Muscle layer of duodenum (tissue), 2 donors: ENCODE data around the gene NBAS.
"Not testable (repeated sequence)": the region's sequence is repeated elsewhere in the genome, so short reads cannot be mapped to it uniquely, and the experiment has no call there.

ENCODE experiments used
- H3K27ac ChIP-seq: one replicate; pipeline ENCODE4 v1.7.0; 2013; ENCODE audit warnings: mild to moderate bottlenecking, low read length
- H3K27me3 ChIP-seq: one replicate; pipeline ENCODE4 v1.7.0; 2013; ENCODE audit warnings: low read depth, mild to moderate bottlenecking, control low read depth, low read length
- H3K36me3 ChIP-seq, 2 donors: one replicate each; pipeline ENCODE4 v1.7.0; 2013; ENCODE audit warnings: low read length in 2 of 2, control low read depth in 1 of 2, mild to moderate bottlenecking in 1 of 2; ENCODE audit not compliant: insufficient read depth in 2 of 2, control insufficient read depth in 1 of 2
- H3K4me1 ChIP-seq, 2 donors: one replicate each; pipeline ENCODE4 v1.7.0; 2013; ENCODE audit warnings: low read length in 2 of 2, mild to moderate bottlenecking in 2 of 2, control low read depth in 1 of 2, moderate library complexity in 1 of 2; ENCODE audit not compliant: insufficient read depth in 2 of 2, control insufficient read depth in 1 of 2
- H3K4me3 ChIP-seq, 2 donors: one replicate each; pipeline ENCODE4 v1.7.0; 2013; ENCODE audit warnings: low read length in 2 of 2, low read depth in 1 of 2, mild to moderate bottlenecking in 1 of 2
- H3K9me3 ChIP-seq, 2 donors: one replicate each; pipeline ENCODE4 v1.7.0; 2013; ENCODE audit warnings: low read length in 2 of 2, control low read depth in 1 of 2, mild to moderate bottlenecking in 1 of 2; ENCODE audit not compliant: control insufficient read depth in 1 of 2
- donor health status: healthy.

NBAS gene

DNA sequence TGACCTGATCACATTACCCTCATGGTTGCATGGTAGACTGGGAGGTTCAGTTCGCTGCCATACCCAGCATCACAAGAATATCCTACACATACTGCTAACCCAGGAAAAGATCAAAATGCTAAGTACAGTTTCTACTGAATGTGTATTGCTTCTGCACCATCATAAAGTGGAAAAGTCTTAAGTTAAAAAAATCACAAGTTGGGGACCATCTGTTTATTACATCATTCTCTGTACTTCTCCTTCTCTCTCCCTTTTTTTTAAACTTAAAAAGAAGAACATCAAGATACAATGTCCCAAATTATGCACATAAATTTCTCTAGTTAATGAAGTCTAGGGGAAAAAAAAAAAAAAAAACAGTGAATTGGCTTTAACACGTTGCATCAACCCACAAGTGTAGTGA is 43.3 kb downstream of the NBAS start:
- Histone ChIP-seq H3K4me3 (no peak overlapping the region), H3K27ac (no peak overlapping the region), H3K9me3 (no peaks in the 10 kb centered on the region), H3K36me3 (peaks cover 0 to 24% of the 10 kb centered on the region in 2 donors), H3K4me1 (no peaks in the 10 kb centered on the region), H3K27me3 (no peaks in the 10 kb centered on the region)

- Histone ChIP-seq H3K9me3 (no peaks in the 10 kb centered on the region), H3K4me1 (no peaks in the 10 kb centered on the region), H3K27me3 (no peaks in the 10 kb centered on the region), H3K36me3 (peaks cover 12 to 64% of the 10 kb centered on the region in 2 donors), H3K4me3 (no peak overlapping the region), H3K27ac (no peak overlapping the region)
These were observed 49.4 kb downstream of the NBAS start for GRCh38 chr2:15511686-15512085.

DNA sequence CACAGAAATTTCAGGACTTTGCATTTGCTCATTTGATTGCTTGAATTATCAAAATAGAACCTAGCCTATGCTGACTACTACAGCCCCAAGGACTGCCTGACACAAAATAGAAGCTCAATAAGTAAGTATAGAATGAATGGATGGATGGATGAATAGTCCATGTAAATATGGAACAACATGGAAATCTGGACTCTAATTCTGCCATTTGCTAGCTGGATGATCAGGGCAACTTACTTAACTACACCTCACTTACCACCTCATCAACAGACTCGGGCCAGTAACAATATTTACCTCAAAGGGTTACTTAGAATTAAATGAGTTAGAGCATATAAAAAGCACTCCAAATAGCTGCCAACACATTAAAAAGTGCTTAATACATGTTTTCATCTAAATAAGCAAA is 50.6 kb downstream of the NBAS start:
- H3K4me1 ChIP-seq, result no peaks in the 10 kb centered on the region
- peaks cover 12 to 62% of the 10 kb centered on the region in 2 donors for H3K36me3 ChIP-seq
- H3K27me3 ChIP-seq, result no peaks in the 10 kb centered on the region
- H3K4me3 ChIP-seq, result no peak overlapping the region
- no peak overlapping the region for H3K27ac ChIP-seq
- H3K9me3 ChIP-seq, result no peaks in the 10 kb centered on the region

DNA sequence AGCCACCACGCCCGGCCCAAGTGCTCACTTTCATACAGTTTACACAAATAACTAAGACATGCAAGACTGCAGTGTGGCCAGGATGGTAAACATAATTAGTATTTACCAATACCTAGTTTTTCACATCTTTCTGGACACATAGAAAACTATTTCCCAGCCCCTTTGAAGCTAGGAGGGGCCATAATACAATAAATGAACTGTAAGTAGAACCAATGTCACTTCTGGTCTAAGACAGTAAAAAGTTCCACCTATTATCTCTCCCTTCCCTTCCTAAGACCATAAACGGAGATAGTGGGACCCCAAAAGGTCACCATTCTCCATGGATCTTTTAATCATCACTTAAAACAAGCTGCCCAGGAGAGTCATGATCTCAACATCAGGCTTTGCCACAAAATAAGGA is 51.0 kb downstream of the NBAS start:
- H3K27ac ChIP-seq, result no peak overlapping the region
- no peak overlapping the region for H3K4me3 ChIP-seq
- H3K4me1 ChIP-seq, result no peaks in the 10 kb centered on the region
- peaks cover 12 to 58% of the 10 kb centered on the region in 2 donors for H3K36me3 ChIP-seq
- no peaks in the 10 kb centered on the region for H3K27me3 ChIP-seq
- H3K9me3 ChIP-seq, result no peaks in the 10 kb centered on the region

GRCh38 chr2:15507697-15508096 is 53.4 kb downstream of the NBAS start:
- Histone ChIP-seq H3K4me3 (no peak overlapping the region), H3K36me3 (peaks cover 22 to 46% of the 10 kb centered on the region in 2 donors), H3K4me1 (no peaks in the 10 kb centered on the region), H3K27ac (no peak overlapping the region), H3K27me3 (no peaks in the 10 kb centered on the region), H3K9me3 (no peaks in the 10 kb centered on the region)

DNA sequence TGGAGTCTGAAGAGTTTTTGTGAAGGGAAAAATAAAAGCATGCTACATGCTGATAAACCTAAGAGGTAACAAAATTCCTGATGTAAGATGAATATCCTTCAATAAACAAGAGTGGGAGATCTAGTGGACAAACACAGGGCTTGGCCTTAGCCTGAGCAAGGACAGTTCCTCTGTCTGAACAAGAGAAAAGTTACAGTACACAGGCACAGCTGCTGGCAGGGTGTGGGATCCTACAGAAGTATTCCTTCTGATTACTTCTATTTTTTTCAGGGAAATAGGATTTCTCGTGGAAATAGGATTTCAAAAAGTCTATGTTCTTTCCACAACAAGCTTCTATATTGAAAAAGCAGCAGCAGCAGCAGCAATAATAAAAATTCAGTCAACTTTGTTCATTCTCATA is 54.1 kb downstream of the NBAS start:
- H3K4me1 ChIP-seq, result no peaks in the 10 kb centered on the region
- no peaks in the 10 kb centered on the region for H3K27me3 ChIP-seq
- peaks cover 27 to 46% of the 10 kb centered on the region in 2 donors for H3K36me3 ChIP-seq
- H3K27ac ChIP-seq, result no peak overlapping the region
- no peak overlapping the region for H3K4me3 ChIP-seq
- H3K9me3 ChIP-seq, result no peaks in the 10 kb centered on the region

- peaks cover 31 to 47% of the 10 kb centered on the region in 2 donors for H3K36me3 ChIP-seq
These were observed 54.8 kb downstream of the NBAS start for GRCh38 chr2:15506229-15506819.

DNA sequence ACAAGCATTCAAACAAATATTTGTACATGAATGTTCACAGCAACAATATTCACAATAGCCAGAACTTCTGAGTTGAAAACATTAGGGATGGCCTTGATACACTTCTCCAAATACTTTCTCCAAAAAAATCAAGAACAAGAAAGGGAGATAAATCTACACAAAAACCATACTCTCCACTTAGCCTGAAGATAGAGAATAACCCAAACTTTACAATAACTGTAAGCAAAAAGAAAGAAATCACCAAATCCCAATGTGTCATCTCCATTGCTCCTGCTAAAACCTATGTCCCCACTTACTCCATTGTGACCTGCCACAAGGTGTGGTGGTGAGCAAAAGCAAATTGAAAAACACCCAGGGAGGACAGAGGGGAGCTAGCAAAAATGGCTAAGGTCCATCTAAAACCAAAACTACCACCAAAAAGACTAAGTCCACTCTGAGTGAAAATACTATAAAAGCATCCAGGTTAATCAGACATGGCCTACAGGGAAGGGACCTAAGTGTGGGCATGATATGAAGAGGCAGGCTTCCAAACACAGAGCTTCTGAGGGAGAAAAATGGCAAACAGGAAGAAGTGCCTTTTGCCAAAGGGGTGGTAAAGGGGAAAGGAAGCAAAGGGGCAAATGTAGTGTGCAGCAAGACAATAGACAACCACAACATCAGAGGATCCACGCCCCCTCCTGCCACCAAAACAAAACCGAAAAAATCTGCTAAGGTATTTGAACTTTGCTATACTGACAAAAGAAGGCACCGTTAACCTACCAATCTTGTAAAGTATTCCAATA is 56.1 kb downstream of the NBAS start:
- Histone ChIP-seq H3K9me3 (no peaks in the 10 kb centered on the region), H3K27ac (no peak overlapping the region), H3K36me3 (peaks cover 23 to 36% of the 10 kb centered on the region in 2 donors), H3K4me1 (no peaks in the 10 kb centered on the region), H3K4me3 (no peak overlapping the region), H3K27me3 (no peaks in the 10 kb centered on the region)

More at GRCh38 chr2:15506229-15506819, 54.8 kb downstream of the NBAS start:
- Histone ChIP-seq H3K4me3 (no peak overlapping the region), H3K27me3 (no peaks in the 10 kb centered on the region), H3K4me1 (no peaks in the 10 kb centered on the region), H3K27ac (no peak overlapping the region), H3K9me3 (no peaks in the 10 kb centered on the region)

- H3K27me3 ChIP-seq, H3K9me3 ChIP-seq, H3K4me3 ChIP-seq, H3K27ac ChIP-seq, H3K4me1 ChIP-seq: not testable (repeated sequence)
- peaks cover 18 to 26% of the 10 kb centered on the region in 2 donors for H3K36me3 ChIP-seq
These were observed 61.9 kb downstream of the NBAS start for GRCh38 chr2:15499251-15499650.

DNA sequence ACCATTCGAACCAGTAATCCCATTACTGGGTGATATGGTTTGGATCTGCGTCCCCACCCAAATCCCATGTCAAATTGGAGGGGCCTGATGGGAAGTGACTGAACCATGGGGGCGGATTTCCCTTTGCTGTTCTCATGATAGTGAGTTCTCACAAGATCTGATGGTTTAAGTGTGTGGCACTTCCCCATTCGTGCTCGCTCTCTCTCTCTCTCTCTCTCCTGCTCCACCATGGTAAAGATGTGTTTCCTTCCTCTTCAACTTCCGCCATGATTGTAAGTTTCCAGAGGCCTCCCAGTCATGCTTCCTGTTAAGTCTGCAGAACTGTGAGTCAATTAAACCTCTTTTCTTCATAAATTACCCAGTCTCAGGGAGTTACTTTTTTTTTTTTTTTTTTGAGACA is 62.6 kb downstream of the NBAS start:
- Histone ChIP-seq H3K27me3 (no peaks in the 10 kb centered on the region), H3K9me3 (peaks cover 0 to 4% of the 10 kb centered on the region in 2 donors), H3K4me1 (peaks cover 0 to 4% of the 10 kb centered on the region in 2 donors), H3K4me3 (no peak overlapping the region), H3K36me3 (peaks cover 12 to 26% of the 10 kb centered on the region in 2 donors), H3K27ac (no peak overlapping the region)

- no peak overlapping the region for H3K27ac ChIP-seq
- H3K9me3 ChIP-seq, result peaks cover 0 to 4% of the 10 kb centered on the region in 2 donors
- H3K27me3 ChIP-seq, result no peaks in the 10 kb centered on the region
- peaks cover 5 to 11% of the 10 kb centered on the region in 2 donors for H3K36me3 ChIP-seq
- H3K4me1 ChIP-seq, result peaks cover 0 to 4% of the 10 kb centered on the region in 2 donors
- H3K4me3 ChIP-seq, result no peak overlapping the region
These were observed 66.3 kb downstream of the NBAS start for GRCh38 chr2:15494877-15495276.
